ENCODE data around the gene CNPY1. TPM values are rescaled to one million over a fixed set of nuclear protein-coding genes. Genes with fewer than 3 reads are reported as not detected.

Gene CNPY1
- total and polyA plus RNA-seq, 2 of the 8 experiments (the other 6 are each of a cell fraction or from before 2014, with no cell fraction given): not detected

DNA sequence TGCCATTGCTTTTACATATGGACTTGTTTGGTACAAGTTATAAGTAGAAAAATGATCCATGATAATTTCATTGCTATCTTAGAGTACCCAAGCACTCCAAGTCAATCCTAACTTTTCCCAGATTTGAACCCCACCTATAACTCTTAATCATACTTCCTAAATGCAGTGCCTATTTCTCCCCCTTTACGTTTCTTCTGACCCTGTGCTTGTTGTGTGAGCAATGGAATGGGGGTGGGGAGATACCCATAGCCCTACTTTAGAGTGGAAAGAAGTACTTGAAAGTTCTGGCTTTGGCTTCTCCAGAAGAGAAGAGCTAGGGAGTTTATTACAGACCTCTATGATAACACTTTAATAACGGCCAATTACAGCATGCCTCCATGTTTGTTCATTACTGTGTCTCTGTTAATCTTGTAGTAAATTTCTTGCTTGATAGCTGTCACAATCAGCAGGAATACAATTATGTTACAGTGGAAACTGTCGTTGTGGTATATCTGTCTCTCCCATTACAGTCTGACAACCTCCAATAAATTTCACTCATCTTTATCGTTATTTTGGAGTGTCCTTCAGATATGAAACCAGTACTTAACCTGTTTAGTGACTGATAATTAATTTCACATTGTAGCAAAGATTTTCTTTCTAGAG, 34.0 kb downstream of the CNPY1 start:
- Histone ChIP-seq H2AK5ac (ENCODE audit: low read depth, low read length) (no peak overlapping the region), H4K5ac (ENCODE audit: insufficient read length, low read depth, low read length) (no peak overlapping the region), H4K20me1 (replicated peaks in 1 of 2; ENCODE audit: control insufficient read depth in 1 of 2, insufficient read depth in 2 of 2, low read length in 2 of 2) (peaks cover 9 to 15% of the 10 kb centered on the region in 2 experiments), H3K4me2 (ENCODE audit: insufficient read depth in 1 of 2, low read depth in 2 of 2, low read length in 2 of 2) (no peak overlapping the region), H4K8ac (ENCODE audit: extremely low read depth, insufficient read depth, low read length) (no peak overlapping the region), H3K4ac (replicated peaks; ENCODE audit: insufficient read length, low read depth, low read length) (no peak overlapping the region), H2BK5ac (ENCODE audit: low read depth, low read length) (no peak overlapping the region), H3K79me2 (ENCODE audit: control insufficient read depth in 1 of 2, insufficient read depth in 2 of 2, low read length in 2 of 2) (no peaks in the 10 kb centered on the region), H4K91ac (replicated peaks; ENCODE audit: insufficient read length, low read length) (no peak overlapping the region), H3K18ac (ENCODE audit: extremely low read depth, low read length) (no peak overlapping the region), H3K4me1 (replicated peaks in 1 of 4; ENCODE audit: control insufficient read depth in 3 of 4, insufficient read depth in 4 of 4, low read length in 3 of 4) (peaks cover 0 to 12% (median 2%) of the 10 kb centered on the region in 4 experiments; a peak in 6 of 7 replicates), H3K4me3 (ENCODE audit: extremely low read depth in 1 of 4, insufficient read depth in 2 of 4, low read depth in 3 of 4, low read length in 4 of 4) (no peak overlapping the region), H3K27ac (ENCODE audit: low read depth, low read length) (no peak overlapping the region), H3K14ac (ENCODE audit: insufficient read length) (no peak overlapping the region), H3K79me1 (ENCODE audit: low read depth, low read length) (no peaks in the 10 kb centered on the region), H2BK12ac (ENCODE audit: low read depth, low read length) (no peak overlapping the region), H3K27me3 (replicated peaks in 1 of 4; ENCODE audit: control insufficient read depth in 3 of 4, extremely low read depth in 1 of 4, insufficient read depth in 3 of 4, low read length in 3 of 4) (peaks cover 36 to 96% (median 75%) of the 10 kb centered on the region in 4 experiments), H3K23ac (ENCODE audit: insufficient read length) (no peak overlapping the region), H3K36me3 (ENCODE audit: control insufficient read depth in 2 of 4, insufficient read depth in 4 of 4, low read length in 3 of 4) (no peaks in the 10 kb centered on the region; a peak in 1 of 8 replicates), H2AFZ (ENCODE audit: low read length) (no peak overlapping the region), H3K9ac (replicated peaks in 1 of 4; ENCODE audit: extremely low read depth in 1 of 4, low read depth in 3 of 4, low read length in 3 of 4) (no peak overlapping the region), H3K23me2 (ENCODE audit: low read depth, low read length) (peaks cover 3% of the 10 kb centered on the region), H3K9me3 (ENCODE audit: insufficient read depth in 2 of 2, low read depth in 1 of 2, low read length in 1 of 2) (no peaks in the 10 kb centered on the region), H2BK15ac (ENCODE audit: low read length) (no peak overlapping the region), H2BK120ac (replicated peaks; ENCODE audit: low read depth, low read length) (no peak overlapping the region), H2BK20ac (ENCODE audit: low read length) (no peak overlapping the region), H3K56ac (replicated peaks; ENCODE audit: insufficient read length, low read depth, low read length) (no peak overlapping the region)
- FAIRE-seq (no peak), DNase-seq (ENCODE audit: low read depth in 1 of 2, low spot score in 2 of 2) (no peak)
- ChIA-PET POLR2A (ENCODE audit: partially characterized antibody) (no interaction called here), CTCF (ENCODE audit: partially characterized antibody) (interaction anchor here (0.8 to 2.2 kb wide), 3 partner anchors 14 to 86 kb away, joined by 3 to 5 read pairs (median 3); no protein-coding TSS in a partner anchor)
- no peak for TF ChIP-seq CBX5 (IDR thresholded peaks at IDR 0.05; ENCODE audit: low read depth, low read length)
- TF ChIP-seq EZH2 (IDR thresholded peaks at IDR 0.05; ENCODE audit: low read depth, low read length, severe bottlenecking): peak; percentile 41
- TF ChIP-seq POU5F1 (IDR thresholded peaks at IDR 0.05; ENCODE audit: low read depth, low read length): no peak
- no peak for TF ChIP-seq BACH1 (IDR thresholded peaks at IDR 0.05; ENCODE audit: low read length)
- no peak for TF ChIP-seq KDM1A (IDR thresholded peaks at IDR 0.05; ENCODE audit: borderline replicate concordance, low read length)
- TF ChIP-seq SUZ12 (IDR thresholded peaks at IDR 0.05; ENCODE audit: low read length): 0 out of 2 replicates have a peak, but pooled peaks have one; percentile 17
- TF ChIP-seq, protein P1, sequence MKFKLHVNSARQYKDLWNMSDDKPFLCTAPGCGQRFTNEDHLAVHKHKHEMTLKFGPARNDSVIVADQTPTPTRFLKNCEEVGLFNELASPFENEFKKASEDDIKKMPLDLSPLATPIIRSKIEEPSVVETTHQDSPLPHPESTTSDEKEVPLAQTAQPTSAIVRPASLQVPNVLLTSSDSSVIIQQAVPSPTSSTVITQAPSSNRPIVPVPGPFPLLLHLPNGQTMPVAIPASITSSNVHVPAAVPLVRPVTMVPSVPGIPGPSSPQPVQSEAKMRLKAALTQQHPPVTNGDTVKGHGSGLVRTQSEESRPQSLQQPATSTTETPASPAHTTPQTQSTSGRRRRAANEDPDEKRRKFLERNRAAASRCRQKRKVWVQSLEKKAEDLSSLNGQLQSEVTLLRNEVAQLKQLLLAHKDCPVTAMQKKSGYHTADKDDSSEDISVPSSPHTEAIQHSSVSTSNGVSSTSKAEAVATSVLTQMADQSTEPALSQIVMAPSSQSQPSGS (IDR thresholded peaks at IDR 0.05; ENCODE audit: low read length): no peak
- TF ChIP-seq SIN3A (conservative IDR thresholded peaks at IDR 0.05 in 1 of 2, IDR thresholded peaks at IDR 0.05 in 1 of 2; ENCODE audit: low read depth in 1 of 2, low read length in 2 of 2): no peak
- TF ChIP-seq RBBP5 (IDR thresholded peaks at IDR 0.05; ENCODE audit: borderline replicate concordance, low read depth, low read length): no peak
- 46% methylated on average over 4 of the region's 4 CpGs; no CpG with 5 or more reads in 1 of the 2 experiments for WGBS, 2 experiments (ENCODE audit: extremely low coverage in 1 of 2, insufficient coverage in 1 of 2, insufficient read length in 1 of 2, insufficient replicate concordance in 2 of 2, low coverage in 1 of 2, low lambda C conversion rate in 2 of 2, missing lambda C conversion rate in 1 of 2)

Measured in H1 (cell line).